HG02970 (cell line): ENCODE measurements around the gene TAF4.
"Not testable (repeated sequence)": the region's sequence is repeated elsewhere in the genome, so short reads cannot be mapped to it uniquely, and the experiment has no call there.

ENCODE experiments used
- ATAC-seq: cut with Tn5 transposase; IDR thresholded peaks from one replicate; pipeline ENCODE4 v1.9.1; 2021; ENCODE audit warnings: mild to moderate bottlenecking, moderate library complexity, moderate number of reproducible peaks; ENCODE audit not compliant: unreplicated experiment, low FRiP score

The TAF4 gene, protein sequence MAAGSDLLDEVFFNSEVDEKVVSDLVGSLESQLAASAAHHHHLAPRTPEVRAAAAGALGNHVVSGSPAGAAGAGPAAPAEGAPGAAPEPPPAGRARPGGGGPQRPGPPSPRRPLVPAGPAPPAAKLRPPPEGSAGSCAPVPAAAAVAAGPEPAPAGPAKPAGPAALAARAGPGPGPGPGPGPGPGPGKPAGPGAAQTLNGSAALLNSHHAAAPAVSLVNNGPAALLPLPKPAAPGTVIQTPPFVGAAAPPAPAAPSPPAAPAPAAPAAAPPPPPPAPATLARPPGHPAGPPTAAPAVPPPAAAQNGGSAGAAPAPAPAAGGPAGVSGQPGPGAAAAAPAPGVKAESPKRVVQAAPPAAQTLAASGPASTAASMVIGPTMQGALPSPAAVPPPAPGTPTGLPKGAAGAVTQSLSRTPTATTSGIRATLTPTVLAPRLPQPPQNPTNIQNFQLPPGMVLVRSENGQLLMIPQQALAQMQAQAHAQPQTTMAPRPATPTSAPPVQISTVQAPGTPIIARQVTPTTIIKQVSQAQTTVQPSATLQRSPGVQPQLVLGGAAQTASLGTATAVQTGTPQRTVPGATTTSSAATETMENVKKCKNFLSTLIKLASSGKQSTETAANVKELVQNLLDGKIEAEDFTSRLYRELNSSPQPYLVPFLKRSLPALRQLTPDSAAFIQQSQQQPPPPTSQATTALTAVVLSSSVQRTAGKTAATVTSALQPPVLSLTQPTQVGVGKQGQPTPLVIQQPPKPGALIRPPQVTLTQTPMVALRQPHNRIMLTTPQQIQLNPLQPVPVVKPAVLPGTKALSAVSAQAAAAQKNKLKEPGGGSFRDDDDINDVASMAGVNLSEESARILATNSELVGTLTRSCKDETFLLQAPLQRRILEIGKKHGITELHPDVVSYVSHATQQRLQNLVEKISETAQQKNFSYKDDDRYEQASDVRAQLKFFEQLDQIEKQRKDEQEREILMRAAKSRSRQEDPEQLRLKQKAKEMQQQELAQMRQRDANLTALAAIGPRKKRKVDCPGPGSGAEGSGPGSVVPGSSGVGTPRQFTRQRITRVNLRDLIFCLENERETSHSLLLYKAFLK

DNA sequence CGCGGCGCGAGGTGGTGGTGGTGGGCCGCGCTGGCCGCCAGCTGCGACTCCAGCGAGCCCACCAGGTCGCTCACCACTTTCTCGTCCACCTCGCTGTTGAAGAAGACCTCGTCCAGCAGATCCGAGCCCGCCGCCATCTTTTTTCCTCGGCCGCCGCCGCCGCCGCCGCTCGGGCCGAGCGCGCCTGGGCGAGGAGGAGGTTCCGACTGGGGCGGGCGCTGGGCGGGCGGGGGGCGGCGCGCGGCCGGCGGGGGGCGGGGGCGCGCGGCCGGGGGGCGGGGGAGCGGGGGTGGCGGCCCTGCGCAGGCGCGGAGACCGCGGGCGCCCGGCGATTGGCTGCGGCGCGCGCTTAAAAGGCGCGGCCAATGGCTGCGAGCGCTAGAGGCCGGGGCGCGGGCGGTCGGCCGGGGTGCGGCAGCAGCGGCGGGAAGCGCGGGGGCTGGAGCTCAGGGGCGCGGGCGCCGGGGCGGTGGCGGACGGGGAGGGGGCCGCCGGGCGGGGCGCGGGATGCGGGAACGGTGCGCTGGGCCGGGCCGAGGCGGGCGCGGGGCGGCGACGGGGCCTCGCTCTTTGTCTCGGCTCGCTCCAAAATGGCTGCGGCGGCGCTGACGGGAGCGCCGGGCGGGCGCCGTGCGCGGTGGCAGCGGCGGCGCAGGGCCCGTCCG, at the start of gene TAF4:
Gene TAF4, minus strand, starts transcription at position 208 of the 665 bp plus-strand sequence. Its CDS starts 71 bp downstream, at position 137.
- ATAC-seq: peak; percentile 75

DNA sequence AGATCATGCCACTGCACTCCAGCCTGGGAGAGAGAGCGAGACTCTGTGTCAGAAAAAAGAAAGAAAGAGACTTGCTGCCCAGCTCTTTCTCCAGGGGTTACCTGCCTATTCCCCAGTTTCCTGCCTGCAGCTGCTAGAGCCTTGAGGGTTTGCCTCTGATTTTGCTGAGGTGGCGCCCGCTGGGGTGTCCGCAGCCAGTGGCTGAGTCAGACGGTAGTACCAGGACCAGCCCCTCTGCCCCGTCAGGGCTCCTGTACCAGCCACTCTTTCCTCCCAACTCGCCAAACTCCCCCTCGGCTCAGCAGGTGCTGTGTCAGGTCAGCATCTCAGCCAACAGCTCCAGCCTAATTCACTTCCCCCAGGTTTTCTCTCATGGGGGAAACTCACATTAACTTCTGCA, 49.2 kb upstream of the TAF4 start:
- ATAC-seq: no peak

DNA sequence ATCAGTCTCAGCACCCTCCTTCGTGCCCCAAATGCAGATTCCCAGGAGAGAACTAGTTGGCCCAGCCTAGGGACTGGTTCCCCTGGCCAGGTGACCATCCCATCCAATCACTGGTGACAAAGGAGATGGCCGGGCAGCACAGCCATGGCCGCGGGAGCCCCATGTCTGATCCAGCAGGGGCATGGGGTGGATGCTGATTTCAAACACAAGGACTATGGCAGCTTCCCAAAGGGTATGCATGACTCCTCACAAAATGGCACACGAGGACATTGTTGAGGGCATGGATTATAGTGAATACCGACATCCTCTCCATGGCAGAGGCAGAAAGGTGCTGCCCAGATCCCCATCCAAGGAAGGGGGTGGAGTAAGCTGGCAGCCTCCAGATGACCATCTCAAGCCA, 46.7 kb upstream of the TAF4 start:
- ATAC-seq: no peak

DNA sequence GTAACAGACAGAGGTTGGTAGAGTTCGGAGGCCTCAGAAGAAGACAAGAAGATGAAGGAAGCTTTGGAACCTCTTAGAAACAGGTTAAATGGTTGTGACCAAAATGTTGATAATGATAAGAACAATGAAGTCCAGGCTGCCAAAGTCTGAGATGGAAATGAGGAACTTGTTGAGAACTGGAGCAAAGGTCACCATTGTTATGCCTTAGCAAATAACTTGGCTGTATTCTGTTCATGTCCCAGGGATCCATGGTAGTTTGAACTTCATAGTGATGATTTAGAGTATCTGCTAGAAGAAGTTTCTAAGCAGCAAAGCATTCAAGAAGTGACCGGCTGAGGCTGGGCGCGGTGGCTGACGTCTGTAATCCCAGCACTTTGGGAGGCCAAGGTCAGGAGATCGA, 45.5 kb upstream of the TAF4 start:
- no peak for ATAC-seq

DNA sequence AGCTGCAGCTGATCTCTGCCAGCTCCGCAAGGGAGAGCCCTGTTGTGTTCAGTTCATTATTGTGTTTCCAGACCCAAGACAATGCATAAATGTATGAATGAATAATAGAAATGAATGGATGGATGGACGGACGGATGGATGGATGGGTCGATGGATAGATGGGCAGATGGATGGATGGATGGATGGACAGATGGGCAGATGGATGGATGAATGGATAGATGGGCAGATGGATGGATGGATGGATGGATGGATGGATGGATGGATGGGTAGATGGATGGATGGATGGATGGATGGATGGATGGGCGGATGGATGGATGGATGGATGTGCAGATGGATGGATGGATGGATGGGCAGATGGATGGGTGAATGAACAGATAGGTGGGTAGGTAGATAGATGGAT, 39.9 kb upstream of the TAF4 start:
- no peak for ATAC-seq

DNA sequence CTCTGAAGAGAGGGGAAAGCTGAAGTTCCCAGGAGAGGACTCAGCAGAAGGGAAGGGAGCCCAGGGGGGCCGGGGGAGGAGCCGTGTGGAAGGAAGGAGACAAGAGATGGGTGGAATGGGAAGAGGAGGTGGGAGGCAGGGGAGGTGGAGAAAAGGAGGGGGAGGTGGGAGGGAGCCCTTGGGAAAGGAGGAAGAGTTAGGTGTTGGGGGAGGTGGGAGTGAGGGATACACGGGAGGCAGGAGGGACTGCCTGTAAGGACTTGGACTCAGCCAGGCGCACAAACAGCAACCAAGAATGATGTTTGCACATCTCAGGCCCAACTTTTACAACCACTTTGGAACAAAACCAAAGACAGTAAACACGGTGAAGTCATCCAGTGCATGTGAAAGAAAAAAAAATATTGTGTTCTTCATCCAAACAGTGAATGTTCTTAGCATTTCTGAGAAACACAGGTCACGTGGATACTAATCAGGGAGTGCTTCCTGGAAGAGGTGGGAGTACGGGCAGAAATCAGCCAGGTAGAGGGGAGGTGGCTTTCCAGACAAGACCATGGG, 39.2 kb upstream of the TAF4 start:
- no peak for ATAC-seq

DNA sequence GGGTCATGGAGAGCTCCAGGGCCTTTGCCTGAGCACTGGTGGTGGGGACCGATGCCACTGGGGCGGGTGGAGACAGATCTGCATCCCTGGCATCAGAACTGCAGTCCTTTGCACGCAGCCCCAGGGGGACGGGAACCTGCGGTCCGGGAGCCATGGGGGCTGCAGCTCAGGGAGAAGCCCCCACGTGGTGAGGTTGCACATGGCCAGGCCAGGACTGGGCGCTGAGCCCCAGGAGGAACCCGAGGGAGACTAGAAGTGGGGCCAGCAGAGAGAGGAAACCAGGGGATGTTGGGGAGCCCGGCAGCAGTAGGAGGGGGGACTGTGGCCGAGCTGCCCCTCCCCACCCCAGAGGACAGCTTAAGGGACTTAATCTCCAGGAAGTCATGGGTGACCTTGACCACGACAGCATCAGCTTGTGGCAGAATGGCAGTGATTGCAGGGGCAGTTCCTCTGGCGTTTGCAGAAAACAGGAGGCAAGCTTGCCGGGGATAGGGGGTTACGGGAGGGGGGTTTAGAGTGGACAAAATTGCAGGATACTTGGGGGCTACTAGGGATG, 38.6 kb upstream of the TAF4 start:
- ATAC-seq: no peak

DNA sequence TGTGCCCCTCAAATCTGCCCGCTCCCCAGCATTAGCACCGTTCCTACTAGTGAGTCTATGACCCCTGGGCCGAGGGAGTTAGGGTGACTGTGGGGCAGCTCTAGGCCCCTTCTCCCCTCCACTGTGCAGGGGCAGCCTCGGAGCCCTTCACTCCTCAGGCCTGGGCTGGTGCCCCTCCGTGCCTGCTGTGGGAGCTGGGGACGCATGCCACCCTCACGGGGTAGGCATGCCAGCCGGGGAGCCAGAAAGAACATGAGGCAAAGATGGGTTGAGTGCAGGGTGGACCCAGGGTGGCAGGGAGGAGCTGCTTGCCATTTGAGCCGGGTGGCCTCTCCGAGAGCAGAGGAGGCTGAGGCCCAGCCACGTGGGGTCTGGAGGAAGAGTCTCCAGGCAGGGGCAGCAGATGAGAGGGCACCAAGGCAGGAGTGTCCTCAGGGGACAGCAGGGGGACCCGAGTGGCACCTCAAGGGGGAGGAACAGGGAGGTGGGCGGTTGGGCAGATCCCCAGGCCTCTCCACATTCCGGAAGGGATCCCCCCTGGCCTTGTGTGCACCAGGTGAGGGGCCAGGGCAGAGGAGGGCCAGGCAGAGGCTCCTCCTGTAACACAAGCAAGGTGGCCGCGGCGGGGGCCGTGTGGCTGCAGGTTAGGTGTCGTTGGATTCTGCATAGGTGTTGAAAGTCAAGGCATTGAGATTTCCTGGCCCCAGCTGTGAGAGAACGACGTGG, 38.0 kb upstream of the TAF4 start:
- ATAC-seq: no peak

DNA sequence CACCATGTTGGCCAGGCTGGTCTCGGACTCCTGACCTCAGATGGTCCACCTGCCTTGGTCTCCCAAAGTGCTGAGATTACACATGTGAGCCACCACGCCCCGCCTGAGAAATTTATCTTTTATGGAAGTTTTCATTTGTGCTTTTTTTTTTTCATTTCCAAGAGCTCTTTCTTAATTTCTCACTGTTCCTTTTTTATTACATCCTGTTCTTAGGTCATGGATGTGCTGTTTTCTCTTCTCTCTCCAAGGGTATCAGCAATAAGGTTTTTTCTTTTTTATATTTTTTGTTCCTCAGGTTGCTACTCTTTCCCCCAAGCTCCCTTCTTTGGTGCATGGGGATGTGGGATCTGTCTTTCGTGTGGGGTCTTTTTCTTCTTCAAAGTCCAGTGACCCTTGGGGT, 35.4 kb upstream of the TAF4 start:
- no peak for ATAC-seq

DNA sequence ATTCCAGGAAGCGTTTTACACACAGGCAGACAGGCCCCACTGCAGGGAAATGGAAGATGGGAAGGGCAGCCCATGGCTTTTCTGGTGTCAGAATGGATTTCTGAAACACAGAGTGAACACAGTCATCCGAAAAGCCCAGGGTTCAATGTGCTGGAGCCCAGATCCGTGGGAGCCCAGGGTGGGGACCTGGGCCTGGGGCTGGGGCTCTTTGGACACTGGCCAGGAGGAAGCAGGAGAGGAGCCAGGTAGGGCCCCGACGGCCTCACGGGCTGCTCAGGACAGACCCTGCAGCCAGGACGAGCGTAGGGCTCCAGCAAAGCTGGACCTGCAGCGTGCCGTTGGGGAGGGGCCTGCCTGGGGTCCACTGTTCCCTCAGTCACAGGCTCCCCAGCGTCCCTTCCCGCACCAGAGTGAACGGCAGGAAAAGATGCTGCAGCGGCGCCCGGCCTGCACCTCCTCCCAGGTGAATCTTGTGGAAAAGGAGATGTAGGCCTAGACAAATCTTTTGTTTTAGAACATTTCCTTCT, 32.3 kb upstream of the TAF4 start:
- no peak for ATAC-seq

DNA sequence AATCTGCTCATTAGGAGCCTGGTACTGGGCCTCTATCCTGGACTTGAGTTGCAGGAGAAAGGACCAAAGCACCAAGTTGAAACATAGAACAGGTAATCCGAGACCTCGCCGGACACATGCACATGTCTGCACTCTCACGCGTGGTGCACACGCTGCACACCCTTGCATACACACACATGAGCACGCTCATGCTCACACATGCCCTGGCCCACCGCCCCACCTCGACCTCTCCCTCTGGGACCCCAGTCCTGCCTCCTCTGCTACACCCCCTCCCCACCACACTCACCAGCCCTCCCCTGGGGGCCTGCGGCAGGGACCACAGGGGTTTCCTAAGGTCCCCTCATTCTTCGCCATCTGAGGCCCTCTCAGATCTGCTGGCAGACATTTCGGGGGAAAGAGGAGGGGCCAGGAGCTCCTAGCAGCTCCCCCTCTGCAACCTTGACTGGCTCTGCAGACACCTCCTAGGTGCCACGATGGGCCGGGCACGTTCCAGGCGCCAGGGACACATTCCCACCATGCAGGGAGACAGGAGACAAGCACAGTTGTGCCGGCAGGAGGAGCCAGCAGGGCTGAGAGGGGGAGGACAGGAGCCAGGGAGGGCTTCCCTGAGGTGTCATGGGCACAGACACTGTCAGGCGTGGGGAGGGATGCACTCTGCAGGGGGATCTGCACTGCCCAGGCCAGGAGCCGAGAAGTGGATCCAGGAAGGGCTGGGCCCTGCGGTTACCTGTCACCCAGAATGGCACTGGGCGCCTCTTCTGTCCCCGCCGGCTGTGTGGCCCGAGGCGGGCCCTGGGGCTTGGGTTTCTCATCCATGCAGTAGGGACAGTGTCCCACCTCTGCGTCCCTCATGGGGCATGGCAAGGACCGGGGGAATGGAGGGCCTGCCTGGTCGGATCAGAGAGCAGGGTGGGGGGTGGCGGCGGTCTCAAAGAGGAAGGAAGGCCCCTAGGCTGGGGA, 31.0 kb upstream of the TAF4 start:
- no peak for ATAC-seq

DNA sequence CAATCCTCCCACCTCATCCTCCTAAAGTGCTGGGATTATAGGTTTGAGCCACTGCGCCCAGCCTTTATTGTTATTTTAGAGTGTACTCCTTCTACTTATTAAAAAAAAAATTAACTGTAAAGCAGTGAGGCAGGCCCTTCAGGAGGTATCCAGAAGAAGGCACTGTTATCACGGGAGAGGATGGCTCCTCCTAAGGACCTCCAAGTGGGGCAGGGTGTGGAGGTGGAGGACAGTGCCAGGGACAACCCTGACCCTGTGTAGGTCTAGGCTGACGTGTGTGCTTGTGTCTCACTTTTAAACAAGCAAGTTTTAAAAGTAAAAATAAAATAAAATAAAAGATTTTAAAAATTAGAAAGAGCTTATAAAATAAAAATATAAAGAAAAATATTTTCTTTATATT, 23.7 kb upstream of the TAF4 start:
- ATAC-seq: no peak

DNA sequence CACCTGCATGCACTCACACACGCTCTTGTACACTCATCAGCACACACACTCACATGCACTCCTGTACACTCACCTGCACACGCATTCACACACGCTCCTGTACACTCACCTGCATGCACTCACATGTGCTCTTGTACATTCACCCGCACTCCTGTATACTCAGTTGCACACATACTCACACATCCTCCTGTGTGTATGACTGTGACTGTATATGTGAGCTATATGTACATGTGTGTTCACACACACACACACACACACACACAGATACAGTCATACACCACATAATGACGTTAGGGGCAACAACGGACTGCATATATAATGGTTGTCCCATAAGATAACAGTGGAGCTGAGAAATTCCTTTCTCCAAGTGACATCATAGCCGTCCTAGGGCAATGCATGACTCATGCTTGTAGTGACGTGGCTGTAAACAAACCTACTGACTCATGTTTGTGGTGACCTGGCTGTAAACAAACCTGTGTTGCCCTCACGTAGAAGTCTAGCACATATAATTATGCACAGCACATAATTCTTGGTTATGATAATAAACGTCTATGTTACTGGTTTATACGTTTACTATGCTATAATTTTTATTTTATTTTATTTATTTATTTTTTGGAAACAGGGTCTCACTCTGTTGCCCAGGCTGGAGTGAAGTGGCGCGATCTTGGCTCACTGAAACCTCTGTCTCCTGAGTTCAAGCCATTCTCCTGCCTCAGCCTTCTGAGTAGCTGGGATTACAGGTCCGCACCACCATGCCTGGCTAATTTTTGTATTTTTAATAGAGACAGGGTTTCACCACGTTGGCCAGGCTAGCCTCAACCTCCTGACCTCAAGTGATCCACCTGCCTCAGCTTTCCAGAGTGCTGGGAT, 22.8 kb upstream of the TAF4 start:
- no peak for ATAC-seq

DNA sequence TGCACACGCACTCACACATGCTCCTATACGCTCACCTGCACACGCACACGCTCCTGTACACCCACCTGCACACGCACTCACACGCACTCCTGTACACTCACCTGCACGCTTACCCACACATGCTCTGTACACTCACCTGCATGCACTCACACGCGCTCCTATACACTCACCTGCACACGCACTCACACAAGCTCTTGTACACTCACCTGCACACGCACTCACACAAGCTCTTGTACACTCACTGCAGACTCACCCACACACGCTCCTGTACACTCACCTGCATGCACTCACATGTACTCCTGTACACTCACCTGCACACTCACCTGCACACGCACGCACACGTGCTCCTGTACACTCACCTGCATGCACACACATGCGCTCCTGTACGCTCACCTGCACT, 22.0 kb upstream of the TAF4 start:
- no peak for ATAC-seq

DNA sequence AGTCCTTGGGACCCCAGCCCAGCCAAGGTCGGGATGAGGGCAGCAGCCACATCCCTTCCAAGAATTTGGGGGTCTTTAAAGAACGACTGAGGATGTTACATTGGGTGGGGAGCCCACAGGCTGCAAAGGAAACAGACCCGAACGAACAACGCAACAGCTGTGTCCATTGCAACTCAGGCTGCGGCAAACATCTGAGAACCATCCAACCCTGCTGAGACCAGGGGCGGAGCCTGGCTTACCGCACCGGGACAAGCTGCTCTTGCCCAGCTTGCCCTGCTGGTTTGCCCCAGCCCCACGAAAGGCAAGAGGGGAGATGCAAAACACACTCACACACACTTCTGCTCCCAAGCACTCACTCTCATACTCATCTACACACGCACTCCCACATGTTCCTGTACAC, 21.5 kb upstream of the TAF4 start:
- ATAC-seq: no peak

DNA sequence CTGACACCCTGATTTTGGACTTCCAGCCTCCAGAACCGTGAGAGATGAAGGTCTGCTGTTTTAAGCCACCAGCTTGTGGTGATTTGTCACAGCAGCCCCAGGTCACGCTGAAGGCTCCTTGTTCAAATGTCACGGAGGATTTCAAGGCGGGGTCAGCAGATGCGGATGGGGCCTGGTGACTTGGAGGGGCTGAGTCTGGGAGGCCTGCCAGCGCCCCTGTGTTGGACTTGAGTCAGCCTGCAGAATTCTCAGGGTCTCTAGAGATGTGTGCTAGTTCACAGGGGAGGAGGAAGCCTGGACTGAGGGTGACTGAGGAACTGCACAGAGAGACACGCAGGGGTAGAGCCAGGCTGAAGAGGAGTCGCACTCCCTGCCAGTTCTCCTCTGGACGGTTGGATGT, 19.5 kb upstream of the TAF4 start:
- no peak for ATAC-seq

DNA sequence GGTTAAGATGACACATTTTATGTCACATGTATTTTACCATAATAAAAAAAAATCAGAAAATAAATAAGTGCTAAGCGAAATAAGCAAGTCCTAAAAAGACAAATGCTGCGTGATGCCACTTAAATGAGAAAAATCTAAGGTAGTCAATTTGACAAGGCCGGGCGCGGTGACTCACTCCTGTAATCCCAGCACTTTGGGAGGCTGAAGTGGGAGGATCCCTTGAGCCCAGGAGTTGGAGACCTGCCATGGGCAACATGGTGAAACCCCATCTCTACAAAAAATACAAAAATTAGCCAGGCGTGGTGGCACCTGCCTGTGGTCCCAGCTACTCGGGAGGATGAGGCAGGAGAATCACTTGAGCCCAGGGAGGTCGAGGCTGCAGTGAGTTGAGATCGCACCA, 18.5 kb upstream of the TAF4 start:
- not testable (repeated sequence) for ATAC-seq
